GM19023 (cell line): ENCODE data around the gene IRF6.

Source experiments
- ATAC-seq: cut with Tn5 transposase; IDR thresholded peaks from one replicate; pipeline ENCODE4 v1.9.1; 2021; ENCODE audit warnings: mild to moderate bottlenecking, moderate library complexity; ENCODE audit not compliant: unreplicated experiment

The IRF6 gene

DNA sequence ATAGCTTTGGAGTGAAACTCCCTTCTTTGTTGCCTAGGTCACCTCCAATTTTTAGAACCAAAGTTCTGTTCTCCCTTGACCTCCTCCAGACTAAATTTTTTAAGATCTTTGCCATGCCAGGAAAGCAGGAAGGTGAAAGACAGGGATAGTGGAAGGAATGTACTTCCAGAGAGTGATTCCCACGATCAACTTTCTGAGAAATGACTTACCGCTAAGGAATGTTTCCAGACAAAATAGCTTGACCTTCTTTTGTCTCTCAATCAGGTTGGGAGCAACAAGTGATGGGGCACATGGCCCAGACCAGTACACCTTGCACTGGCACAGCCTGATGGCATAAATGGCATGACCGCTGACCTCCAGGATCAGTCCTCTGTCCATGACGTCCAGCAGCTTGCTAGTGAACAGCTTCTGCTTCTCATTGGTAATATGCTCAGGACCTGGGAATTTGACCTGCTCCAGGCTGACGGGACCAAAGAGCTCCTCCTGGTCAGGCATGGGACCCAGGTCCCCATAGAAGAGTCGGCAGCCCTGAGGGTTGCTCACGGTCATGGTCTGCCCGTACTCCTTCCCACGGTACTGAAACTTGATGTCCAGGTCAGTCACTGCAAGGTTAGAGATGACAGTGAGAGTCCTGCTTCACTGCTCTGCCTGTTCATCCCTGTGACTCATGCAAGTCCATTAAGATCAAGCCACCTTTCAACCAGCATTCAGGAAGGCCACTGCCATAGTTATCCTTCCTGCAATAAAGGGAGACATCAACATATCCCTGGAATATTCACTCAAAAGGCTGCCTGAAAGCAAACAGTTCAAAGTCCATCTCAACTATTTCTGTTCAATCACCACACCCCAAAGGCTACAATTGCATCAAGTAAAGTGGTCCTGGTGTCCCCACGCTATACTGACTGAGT is 15.4 kb downstream of the IRF6 start:
- ATAC-seq: no peak

DNA sequence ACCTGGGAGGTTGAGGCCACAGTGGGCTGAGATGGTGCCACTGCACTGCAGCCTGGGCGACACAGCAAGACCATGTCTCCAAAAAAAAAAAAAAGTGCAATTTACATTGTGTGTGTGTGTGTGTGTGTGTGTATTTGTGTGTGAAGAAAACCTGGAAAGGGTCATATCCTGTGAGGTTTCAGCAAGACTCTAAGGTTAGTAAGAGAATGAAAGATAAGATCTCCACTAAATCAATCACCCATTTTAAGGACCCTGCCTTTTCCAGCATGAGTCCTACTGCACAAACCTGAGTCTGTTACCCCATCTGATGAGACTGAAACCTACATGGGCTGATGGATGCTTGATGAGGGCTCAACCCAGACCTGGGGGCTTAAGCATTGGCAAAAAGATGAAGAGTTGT is 16.7 kb downstream of the IRF6 start:
- no peak for ATAC-seq

DNA sequence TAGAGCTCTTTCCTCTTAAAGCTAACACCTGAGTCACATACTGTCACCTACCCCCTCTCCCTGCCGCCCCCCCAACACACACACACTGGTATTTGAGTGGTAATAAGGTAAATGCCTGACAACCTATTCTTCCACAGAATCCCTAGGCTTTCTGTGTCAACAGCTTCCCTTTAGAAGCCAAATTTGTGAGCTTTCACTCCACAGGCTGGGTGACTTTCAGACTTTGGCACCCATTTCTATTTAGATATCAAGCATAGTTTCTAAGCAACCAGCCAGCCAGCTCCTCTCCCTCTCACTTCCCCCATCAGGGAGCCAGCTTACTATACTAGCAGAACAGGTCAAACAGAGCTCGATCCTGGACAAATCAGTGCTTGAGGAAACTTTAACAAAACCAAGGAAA is 18.4 kb downstream of the IRF6 start:
- no peak for ATAC-seq

DNA sequence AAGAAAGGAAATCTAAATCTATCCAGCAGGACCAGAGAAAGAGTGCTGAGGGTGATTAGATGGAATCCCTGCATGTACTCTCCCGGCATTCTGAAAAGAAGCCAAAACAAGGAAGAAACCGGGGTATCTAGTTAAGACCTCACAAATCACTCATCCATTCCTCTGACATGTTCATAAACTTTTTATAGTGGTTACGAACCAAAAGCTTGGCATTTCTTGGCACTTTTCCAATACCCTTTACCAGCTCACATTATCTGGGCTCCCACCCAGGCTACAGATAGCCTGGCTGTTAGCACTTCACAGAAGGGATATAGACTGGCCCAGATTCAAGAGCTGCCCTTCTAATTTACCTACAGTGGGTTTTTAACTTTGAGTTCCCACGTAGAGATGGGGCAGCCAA is 19.8 kb downstream of the IRF6 start:
- ATAC-seq: no peak

DNA sequence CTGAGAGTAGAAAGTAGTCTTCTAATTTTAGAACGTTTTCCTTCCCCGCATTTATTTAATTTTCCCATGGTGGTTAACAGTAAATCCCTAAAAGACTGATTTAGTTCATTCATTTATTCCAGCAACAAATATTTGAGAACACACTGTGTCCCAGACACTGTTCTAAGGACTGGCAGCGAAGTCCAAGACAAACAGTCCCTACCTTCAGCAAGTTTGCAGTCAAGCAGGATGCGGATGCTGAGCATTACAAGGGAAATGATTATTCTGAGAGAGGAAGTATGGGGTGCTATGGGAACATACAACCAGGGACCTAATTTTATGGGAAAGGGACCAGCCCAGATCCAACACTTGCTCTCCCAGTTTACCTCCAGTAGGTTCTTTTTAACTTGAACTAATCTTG is 20.4 kb downstream of the IRF6 start:
- no peak for ATAC-seq

DNA sequence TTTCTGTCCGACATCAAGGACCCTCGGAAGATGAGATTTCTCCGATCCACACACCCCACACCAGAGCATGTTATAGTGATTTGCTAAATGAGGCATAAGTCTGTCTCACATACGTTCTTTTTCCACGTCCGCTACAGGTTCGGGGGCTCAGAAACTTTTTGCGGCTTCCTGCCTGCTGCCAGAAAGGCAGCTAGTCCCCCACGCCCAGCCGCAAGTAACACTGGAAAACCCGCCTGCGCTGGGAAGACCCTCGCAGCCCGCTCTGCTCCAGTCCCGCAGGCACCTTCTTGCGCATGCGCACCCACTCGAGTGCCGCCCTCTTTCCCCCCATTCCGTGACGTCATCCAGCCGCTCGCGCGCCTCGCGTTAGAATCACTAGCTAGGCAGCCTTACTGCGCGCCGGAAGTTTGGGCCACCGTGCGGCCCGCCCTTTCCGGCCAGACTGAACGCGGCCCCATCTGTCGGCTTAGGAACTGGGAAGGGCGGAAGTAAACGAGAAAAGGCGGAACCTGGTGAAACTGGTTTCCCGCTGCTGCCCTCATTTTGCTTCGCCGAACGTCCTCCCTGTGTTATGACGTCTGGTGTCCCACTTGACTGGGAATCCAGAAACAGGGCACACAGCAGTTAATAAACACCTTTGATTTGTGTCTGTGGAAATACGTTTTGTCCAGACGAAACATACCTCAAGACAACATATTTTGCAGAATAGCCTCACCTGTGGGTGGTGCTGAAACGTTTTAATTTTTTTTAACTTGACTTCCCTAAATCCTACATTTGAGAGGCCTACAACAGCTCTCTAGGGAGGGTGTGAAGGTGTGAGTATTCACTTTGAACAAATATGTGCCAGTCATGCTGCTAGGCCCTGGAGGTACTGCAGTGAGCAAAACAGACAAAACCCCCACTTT is 21.4 kb downstream of the IRF6 start, which contains the start of gene C1orf74:
Gene C1orf74, minus strand, starts transcription at position 295 of the 905 bp plus-strand sequence. CDS start 925 bp downstream, outside the sequence.
- ATAC-seq: peak; percentile 99

DNA sequence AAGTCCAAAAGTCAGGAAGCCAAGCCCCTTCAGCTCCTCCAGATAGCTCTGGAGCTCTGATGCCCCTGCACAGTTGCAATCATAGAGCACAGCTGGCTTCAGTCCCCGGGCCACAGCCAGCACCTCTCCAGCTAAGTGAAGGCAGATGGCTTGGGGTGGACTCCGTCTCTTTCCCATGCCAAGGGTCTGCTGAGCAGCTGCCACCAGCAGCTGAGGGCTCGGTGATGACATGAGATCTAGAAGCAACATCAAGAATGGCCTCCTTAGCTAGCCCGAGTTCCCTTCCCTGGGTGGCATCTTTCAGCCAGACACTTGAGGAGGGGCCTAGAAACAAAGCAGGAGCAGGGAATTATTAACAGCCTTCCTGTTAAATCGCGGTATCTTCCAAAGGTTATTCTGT is 22.6 kb downstream of the IRF6 start:
- no peak for ATAC-seq

DNA sequence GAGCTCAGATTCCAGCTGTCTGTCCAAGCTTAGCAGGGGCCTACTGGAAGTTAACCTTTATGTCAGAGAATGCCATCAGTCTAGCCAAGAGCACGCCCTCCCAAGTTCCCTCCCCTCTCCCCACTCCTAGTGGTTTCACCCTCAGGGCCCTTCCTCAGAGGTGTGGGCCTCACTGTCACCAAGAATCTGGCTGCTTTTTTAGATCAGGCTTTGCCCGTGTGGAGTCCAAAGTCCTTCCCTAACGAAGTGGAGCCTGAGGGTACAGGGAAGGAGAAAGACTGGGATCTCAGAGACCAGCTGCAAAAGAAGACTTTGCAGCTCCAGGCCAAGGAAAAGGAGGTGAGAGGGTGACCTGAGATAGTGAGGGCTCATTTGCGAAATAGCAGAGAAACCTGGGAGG is 25.7 kb downstream of the IRF6 start:
- ATAC-seq: no peak

DNA sequence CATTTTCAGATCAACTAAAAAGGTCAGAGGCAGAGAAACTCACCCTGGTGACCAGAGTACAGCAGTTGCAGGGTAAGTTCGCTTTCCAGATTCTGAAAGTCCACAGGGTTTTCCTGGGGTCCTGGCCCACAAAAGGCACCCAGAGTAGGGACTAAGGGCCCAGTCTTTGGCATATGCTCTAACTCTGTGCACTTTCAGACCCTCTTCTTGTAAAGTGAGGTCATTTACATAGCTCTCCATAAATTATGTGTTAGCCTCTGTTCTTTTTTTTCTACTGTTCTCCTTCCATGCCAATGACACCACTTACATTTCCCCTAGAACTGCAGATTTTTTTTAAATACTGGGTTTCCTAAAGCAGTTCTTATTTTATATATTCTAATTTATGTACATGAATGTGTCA is 27.8 kb downstream of the IRF6 start:
- no peak for ATAC-seq

DNA sequence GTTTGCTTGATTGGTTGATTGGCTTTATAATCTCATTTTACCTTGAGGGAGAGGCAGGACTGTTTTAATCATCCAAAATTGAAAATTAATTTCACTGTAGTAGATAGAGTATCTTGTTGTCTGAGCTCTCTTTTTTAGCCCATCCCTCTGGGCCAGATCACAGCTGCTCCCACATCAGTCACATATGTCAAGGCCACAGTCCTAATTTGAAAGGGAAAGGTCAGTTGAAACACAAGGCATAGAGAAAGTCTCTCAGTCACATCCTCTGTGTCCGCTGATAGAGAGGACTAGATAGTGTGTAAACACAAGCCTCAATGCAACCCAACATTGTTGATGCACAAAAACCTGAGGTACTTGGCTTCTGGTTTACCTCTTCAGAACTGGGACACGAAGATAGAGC is 28.4 kb downstream of the IRF6 start:
- no peak for ATAC-seq

DNA sequence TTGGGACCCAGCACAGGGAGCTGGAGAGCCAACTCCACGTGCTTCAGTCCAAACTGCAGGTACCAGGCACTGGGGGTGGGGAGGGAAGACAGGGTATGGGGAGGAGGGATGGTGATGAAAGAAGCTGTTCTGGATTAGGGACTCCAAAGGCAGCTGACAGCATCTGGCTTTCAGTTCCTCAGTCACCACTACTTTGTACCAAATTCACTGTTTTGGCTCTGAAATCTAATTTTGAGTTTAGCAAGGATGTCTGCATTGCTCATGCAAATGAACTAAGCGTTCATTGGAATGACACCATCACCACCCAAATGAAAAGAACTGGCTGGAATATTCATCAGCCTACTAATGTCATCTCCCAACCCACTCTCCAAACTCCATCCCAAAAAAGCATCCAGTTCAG is 30.3 kb downstream of the IRF6 start:
- ATAC-seq: no peak

DNA sequence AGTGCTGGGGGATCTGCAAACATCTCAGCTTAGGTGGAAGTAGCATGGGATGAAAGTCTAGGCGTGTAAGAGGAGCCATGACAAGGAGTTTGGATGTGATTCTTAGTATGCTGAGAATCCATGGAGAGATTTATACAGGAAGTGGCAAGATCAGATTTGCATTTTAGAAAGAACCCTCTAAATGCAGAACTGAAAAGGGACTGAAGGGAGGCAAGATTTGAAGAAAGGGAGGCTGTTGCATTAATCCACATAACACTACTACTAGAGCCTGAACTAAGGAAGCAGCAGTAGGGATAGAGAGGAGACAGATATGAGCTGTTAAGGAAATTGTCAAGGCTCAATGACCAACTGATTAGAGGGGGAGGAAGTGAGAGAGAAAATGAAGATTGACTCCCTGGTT is 31.4 kb downstream of the IRF6 start:
- ATAC-seq: peak; percentile 65

DNA sequence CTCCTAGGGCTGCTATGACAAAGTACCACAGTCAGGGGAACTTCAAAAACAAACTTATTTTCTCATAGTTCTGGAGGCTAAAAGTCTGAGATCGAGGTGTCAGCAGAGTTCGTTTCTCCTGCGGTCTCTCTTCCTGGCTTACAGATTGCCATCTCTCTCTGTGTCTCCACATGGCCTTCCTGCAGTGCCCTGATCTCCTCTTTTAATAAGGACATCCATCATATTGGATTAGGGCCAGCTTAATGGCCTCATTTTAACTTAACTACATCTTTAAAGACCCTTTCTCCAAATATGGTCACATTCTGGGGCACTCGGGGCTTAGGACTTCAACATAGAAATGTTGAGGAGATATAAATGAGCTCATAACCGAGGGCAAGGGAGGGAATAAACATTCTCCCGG is 33.8 kb downstream of the IRF6 start:
- no peak for ATAC-seq

DNA sequence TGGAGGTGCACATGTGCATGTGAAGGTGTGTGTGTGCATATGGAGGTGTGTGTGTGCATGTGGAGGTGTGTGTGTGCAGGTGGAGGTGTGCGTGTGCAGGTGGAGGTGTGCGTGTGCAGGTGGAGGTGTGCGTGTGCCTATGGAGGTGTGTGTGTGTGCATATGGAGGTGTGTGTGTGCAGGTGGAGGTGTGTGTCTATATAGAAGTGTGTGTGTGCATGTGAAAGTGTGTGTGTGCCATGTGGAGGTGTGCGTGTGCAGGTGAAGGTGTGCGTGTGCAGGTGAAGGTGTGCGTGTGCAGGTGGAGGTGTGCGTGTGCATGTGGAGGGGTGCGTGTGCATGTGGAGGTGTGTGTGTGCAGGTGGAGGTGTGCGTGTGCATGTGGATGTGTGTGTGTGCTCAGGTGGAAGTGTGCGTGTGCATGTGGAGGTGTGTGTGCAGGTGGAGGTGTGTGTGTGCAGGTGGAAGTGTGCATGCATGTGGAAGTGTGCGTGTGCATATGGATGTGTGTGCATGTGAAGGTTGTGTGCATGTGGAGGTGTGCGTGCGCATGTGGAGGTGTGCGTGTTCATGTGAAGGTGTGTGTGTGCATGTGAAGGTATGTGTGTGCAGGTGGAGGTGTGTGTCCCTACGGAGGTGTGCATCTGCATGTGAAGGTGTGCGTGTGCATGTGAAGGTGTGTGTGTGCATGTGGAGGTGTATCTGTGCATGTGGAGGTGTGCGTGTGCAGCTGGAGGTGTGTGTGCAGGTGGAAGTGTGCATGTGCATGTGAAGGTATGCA is 35.1 kb downstream of the IRF6 start:
- no peak for ATAC-seq

DNA sequence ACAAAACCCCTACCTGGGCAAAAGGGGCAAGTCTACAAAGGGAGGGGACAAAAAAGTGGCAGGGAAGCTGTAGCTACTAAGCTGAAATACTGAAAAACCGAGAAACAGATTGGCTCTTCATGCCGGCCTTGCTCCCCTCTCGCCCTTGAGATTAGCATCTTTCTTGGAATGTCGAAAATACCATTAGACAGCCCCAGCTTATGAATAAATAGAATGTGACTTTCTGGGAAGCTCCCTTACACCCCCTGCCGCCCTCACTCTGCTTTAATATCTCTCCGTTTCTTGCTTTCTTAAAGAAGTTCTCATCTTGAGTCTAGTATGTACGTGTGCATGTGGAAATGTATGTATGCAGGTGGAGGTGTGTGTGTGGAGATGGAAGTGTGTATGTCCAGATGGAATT is 36.0 kb downstream of the IRF6 start:
- ATAC-seq: no peak

DNA sequence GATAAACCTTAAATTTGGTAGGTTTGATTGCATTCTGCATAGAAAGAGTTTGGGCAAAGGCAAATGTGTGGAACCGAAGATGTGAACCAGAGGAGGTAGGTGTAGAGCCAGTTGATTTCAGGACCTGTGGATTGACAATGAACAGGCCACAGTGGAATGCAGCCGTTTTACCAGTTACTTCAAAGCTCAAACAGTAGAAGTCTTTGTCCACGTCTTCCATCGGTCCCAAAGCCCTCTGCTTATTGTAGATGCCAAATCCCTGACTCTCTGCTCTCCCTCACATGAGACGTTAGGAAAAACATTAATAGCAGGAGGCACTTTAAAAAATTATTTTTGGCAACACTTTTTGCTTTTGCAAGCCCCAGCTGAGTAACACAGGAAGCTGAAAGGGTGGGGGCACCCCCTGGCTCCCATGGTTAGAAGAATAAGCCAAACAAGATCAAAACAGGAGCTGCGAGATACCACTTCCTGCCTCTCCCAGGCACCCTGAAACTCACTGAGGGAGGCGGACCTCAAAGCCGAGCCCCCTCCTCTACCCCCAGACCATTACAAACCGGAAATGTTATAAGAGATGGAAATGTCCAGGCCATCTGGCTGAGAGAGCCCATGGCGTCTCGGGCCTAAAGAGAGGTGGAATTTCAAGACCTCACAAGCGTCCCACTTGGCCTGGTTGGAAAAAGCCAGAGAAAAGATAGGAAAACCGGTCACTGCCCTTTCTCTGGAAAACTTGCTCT is 36.6 kb downstream of the IRF6 start:
- ATAC-seq: peak; percentile 72

DNA sequence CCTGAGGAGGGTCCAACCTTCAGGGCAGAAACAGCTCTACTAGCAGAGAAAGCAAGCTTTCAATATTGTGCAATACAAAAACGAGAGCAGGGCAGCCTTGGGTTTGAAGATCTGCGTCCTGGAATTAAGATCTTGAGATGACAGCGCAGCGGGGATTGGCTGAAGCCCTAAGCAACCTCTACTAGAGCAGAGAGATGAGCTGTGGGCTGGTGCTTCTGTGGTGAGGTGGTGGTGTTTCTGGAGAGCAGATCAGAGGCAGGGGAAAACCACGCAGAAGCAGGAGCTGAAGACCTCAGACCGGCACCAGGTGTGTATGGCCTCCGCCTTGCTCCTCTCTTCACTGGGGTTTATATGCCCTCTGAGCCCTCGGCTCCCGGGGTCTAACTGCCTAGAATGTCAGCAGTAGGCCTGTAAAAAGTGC is 37.6 kb downstream of the IRF6 start:
- peak; percentile 87 for ATAC-seq

DNA sequence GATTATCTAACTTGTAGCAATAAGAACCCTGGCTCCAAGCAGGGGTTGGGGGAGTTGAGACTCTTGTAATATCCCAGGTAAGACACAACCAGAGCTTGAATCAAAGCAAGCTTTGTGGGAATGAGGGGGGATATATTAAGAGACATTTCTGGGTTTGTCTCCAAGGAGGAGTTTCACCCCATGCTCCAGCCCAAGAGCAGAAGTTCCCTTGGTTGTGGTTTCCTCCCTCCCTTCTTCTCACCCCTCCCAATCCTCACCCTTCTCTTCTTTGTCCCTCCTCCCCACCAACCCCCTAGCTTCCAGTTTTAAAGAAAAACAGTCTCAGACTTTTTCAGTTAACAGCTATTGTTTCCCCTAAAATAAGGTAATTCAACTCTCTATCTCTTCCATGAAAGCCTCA is 38.2 kb downstream of the IRF6 start:
- ATAC-seq: no peak

DNA sequence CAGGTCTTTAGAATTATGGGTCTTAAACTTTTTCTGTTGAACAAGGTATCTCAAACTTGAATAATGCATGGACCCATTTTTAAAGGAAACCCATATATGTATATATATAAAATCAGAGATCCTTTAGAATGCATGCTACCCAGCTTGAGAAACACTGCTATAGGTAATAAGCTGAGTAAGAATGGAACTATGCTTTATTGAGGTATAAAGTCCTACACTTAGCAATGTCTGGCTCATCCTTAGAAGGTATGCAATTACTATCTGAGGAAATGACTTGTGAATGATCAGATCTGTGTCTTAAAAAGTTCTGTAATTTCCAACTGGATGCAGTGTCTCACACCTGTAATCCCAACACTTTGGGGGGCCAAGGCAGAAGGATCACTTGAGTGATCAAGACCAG is 38.8 kb downstream of the IRF6 start:
- ATAC-seq: no peak

DNA sequence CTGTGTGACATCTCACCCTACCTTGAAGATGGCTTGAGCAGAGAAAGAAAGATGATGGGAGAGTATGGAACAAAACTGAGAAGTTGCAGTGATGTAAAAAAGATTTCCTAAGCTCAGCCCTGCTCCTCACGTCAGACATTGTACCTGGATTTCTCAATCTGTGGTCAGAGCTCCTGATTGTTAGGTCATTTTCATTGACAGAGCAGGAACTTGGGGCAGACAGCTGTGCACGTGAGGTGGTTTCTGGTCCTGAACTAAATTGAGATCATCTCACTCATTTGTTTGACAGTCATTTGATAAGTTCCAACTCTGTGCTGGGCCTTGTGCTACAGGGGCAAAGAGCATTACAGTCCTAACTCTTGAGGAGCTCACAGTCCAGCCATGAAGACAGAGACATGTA is 39.9 kb downstream of the IRF6 start:
- ATAC-seq: no peak
